HG02610 (cell line): ENCODE data around the gene ITGA1.
A peak's percentile ranks its signal among the peaks of the same experiment; 100 is the strongest.
"Not testable (repeated sequence)": the region's sequence is repeated elsewhere in the genome, so short reads cannot be mapped to it uniquely, and the experiment has no call there.

Experiments used
- ATAC-seq: cut with Tn5 transposase; IDR thresholded peaks from one replicate; pipeline ENCODE4 v1.9.1; 2021; ENCODE audit warnings: mild to moderate bottlenecking, moderate library complexity; ENCODE audit not compliant: unreplicated experiment

Gene ITGA1

GRCh38 chr5:52827815-52828214 lies 40.1 kb downstream of the ITGA1 start:
- ATAC-seq = no peak

GRCh38 chr5:52829664-52830063 lies 41.9 kb downstream of the ITGA1 start:
- ATAC-seq = no peak

GRCh38 chr5:52830650-52831049 lies 42.9 kb downstream of the ITGA1 start:
- ATAC-seq = no peak

DNA sequence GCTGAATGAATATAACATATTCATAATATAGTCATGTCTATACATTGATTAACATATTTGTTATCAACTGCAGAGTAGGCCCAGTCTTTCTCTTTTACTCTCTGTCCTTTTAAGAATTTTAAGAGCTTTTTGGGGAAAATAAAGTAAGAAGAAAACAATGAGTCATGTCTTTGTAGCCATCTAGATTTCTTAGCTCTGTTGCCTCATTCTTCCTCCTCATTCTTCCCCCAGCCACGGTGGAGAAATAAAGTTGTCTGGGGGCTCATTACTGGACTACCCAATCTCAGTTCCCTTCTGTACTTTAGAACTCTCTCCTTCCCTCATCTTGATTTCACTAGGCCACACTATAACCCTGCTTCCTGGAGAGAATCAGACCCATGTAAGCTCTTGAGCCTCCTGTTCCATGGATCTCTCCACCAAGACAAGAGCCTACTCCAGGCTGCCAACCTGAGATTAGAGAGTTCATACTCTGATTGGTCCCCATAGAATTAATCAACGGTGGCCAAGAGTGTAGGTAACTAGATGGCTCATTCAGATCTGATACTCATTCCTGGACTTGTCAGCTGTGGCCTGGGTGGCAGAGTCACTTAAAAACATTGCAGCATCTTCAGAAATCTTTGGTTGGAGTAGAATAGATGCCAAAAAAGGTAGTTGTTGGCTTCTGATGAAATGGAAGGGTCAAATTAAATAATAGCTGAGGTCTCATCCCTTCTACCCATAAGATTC lies 44.2 kb downstream of the ITGA1 start:
- ATAC-seq = no peak

DNA sequence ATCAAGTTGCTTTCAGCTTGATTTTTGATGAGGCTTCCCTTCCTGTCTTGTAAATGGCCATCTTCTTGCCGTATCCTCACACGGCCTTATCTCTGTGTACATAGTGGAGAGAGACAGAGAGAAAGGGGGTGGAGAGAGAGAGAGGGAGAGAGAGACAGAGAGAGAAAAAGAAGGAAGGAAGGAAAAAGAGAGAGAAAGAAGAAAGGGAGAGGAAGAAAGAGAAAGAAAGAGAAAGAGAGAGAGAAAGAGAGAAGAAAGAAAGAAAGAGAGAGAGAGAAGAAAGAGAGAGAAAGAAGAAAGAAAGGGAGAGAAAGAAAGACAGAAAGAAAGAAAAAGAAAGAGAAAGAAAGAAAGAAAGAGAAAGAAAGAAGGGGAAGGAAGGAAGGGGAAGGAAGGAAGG lies 46.6 kb downstream of the ITGA1 start:
- ATAC-seq = no peak

DNA sequence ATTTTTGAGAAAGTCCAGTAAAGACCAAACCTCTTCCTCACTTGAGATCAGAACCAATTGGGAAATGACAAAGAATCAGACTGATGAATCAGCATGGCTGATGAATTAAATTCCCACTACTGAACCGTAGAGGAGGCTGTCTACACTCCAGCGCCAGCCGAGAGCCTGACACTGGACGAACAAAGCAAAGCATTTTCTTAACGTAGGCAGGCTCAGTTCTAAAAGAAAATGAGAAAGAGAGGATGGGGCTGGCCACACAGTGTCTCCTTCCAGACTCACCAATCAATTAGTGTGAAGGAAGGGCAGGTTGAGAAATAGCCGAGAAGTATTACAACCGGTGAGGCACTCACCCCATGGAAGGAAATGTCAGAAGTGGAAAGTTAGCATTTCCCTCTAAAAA lies 49.4 kb downstream of the ITGA1 start:
- no peak for ATAC-seq

GRCh38 chr5:52837591-52838001 lies 49.9 kb downstream of the ITGA1 start:
- ATAC-seq = no peak

GRCh38 chr5:52838326-52839015 lies 50.8 kb downstream of the ITGA1 start:
- ATAC-seq = no peak

DNA sequence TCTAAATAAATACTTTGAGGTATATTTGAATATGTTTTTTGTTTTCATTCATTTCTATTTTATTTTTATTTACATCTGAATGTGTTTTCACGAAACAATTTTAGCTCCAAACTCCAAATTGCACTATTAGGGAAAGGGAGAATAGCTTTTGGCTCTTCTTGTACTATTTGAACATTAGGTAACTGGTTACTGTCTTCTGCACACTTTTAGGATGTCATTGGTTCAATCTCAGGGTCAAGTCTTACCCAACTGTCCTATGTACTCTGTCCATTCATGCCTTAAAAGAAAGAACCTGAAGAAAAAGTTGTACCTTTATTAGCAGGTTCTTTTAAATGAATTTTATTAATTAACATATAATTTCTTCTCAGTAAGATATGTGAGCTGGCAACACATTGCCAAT lies 51.6 kb downstream of the ITGA1 start:
- no peak for ATAC-seq

DNA sequence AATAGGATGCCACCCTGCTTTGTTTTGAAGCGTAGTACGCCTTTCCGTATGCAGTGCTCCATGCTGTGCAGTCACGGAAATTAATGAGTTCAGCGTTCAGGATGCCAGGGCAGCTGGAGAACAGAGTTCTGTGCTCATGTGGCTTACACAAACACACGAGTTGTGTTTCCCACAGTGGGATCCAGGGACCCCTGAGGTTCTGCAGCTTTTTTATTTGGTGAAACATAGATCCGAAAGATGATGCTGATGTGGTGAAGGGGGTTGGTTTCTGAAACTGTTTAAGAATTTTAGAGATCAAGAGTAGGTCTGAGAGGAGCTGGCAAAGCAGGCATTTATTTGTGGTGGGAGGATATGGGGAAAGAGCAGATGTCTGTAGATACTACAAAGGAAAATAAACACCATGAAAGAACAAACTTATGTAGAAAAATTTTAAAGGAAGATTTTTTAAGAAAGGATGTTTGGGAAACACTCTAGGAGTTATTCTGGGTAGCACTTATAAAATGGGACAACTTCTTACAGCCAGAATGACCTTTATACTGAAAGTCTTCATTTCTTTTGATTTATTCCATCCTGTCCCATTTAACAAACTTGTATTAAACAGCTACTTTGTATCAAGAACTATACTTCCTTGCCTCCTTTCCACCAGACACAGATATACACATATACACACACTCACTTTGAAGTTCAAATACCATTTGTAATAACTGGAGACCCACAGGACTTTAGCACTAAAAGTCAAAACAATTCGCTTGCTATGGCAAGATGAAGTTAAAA lies 52.7 kb downstream of the ITGA1 start:
- no peak for ATAC-seq

- ATAC-seq = no peak
These were observed 53.4 kb downstream of the ITGA1 start for GRCh38 chr5:52841114-52841513.

DNA sequence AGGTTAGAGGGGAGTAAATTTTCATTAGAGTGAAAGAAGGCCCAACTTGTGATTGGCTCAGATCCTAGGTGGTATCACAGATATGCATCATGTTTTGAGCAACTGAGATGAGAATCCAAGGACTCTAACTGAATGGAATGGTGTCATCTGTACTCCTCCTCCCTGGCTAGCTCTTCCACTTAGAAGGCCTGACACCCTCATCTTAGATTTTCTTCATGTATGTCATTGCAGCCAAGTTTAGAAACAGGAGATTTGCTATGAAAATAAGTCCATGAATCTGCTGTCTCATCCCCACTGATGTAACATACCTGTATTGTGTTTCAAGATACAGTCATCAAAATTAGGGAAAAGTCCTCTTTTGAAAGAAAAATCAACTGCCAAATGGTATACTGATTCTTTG lies 54.4 kb downstream of the ITGA1 start:
- ATAC-seq = no peak

- ATAC-seq = no peak
These were observed 57.2 kb downstream of the ITGA1 start for GRCh38 chr5:52844885-52845284.

- no peak for ATAC-seq
These were observed 58.6 kb downstream of the ITGA1 start for GRCh38 chr5:52846182-52846842.

GRCh38 chr5:52848688-52849087 lies 61.0 kb downstream of the ITGA1 start:
- ATAC-seq = not testable (repeated sequence)

DNA sequence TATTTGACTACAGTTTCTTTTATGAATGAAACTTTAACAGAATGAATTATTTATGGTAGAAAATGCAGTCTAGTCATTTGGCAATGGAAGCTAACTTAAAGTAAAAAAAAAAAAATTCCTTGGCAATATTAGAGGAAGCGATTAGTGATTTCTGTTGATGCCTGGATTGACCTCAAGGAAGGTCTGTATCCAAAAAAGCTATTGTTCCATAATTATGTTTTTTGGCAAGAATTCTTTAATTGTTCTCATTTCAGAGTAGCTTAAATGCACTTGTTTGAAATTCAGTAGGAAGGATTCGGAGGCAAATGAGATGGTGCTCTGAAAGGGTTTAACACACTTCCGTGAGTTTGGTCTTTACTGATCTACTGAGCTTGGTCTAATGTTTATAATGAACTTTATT lies 61.8 kb downstream of the ITGA1 start:
- ATAC-seq = no peak

DNA sequence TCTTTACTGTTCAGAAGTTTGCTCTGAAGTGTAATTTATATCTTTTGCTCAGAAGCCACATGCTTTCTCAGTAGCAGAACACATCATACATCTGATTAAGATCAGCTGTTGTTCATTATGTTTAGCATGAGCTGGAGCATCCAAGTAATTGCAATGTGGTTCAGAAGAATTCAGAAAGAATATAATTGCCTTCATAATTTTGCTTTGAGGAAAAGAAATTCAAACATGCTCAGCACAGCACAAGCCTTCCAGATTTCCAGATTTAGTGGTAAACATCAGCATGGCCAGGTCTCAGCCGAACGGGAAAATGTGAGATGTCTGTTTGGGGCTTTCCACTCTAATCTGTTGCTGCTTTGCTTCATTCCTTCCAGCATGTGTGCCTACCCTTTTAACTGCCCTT lies 65.9 kb downstream of the ITGA1 start:
- ATAC-seq = no peak

DNA sequence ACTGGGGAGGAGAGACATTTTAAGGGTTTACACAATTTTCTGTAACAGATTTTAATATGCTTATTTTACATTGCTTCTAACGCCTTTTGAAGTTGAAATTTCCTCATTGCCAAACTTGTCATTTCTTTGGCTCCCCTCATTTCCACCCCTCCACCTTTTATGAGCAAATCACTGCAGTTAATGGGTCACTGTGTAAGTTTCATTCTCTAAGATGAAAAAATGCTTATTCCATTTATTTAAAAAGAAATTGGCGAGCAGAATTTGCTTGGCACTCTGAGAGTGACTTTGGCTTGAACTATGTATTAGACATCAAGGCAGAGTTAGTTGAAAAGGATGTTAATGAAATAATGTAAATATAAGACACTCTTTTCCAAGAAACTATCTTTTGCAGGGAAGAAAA lies 66.6 kb downstream of the ITGA1 start:
- no peak for ATAC-seq

- ATAC-seq = no peak
These were observed 67.2 kb downstream of the ITGA1 start for GRCh38 chr5:52854949-52855348.

DNA sequence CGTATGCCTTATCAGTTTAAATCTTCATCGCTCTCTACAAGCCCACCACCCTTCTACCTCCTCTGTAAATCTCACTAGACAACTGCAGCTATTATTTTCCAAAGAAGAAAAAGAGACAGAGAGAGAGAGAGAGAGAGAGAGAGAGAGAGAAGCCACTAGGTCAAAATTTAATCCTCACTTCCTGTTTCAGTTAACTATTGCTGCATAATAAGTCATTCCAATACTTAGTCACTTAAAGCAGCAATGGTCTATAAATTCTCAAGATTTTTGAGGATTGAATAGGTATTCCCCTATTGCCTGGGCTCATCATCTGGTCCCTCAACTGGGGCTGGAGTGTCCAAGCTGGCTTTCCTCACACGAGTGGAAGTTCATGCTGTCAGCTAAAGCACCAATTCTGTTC lies 68.8 kb downstream of the ITGA1 start:
- peak; percentile 87 for ATAC-seq

DNA sequence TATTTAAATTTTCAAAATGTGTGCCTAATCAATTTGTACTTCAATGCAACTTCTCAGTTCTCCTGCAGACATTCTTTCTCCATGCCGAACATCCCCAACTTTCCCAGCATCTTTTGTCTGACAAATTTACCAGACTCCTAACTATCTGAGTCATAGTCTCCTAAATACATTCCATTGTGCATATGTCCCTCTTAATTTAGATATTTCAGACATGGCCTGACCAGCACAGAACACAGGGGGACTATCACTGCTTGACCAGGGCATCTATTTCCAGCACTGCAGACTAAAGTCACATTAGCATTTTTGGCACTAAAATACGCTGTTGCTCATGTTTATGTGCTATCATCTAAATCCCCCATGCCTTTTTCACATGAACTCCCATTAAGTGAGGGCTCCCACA lies 71.9 kb downstream of the ITGA1 start:
- no peak for ATAC-seq
